K562 (cell line): Measurements from ENCODE around the gene IGFBPL1. TPM values are rescaled to one million over a fixed set of nuclear protein-coding genes. Genes with fewer than 3 reads are reported as not detected.
A peak's percentile ranks its signal among the peaks of the same experiment; 100 is the strongest.

Experiments used
- ARID1B ChIP-seq: fragments of 450-650 bp; IDR thresholded peaks from 2 replicates; pipeline ENCODE4 v1.6.1; 2016; ENCODE audit warnings: antibody characterized with exemption, mild to moderate bottlenecking, inconsistent platforms
- CXXC5 ChIP-seq: fragments of 250-450 bp; sonication (Bioruptor Pico); IDR thresholded peaks from 2 replicates; pipeline ENCODE4 v1.8.0; 2022; ENCODE audit warnings: inconsistent platforms, mild to moderate bottlenecking, moderate library complexity
- FOXK2 ChIP-seq, 2 experiments: fragments of 450-650 bp; IDR thresholded peaks in 1 of 2; conservative IDR thresholded peaks in 1 of 2; 2 replicates each; pipeline ENCODE4 v1.6.1; 2016; ENCODE audit warnings: low read depth in 2 of 2, mild to moderate bottlenecking in 1 of 2
- HDAC1 ChIP-seq, 2 experiments: fragments of 450-650 bp; IDR thresholded peaks; 2 replicates each; pipeline ENCODE4 v1.6.1; 2016 to 2017; ENCODE audit warnings: inconsistent platforms in 1 of 2, mild to moderate bottlenecking in 1 of 2, moderate library complexity in 1 of 2
- HEY1 ChIP-seq: fragments of 250-450 bp; sonication (Bioruptor Pico); IDR thresholded peaks from 2 replicates; pipeline ENCODE4 v1.5.0; 2020; ENCODE audit warnings: mild to moderate bottlenecking, moderate library complexity, borderline replicate concordance
- MAFG ChIP-seq: fragments of 450-650 bp; conservative IDR thresholded peaks from 2 replicates; pipeline ENCODE4 v1.6.1; 2016; ENCODE audit warnings: missing genetic modification characterization, missing compliant biosample characterization
- MYC ChIP-seq, 2 experiments: fragments of 250-450 bp in 1 of 2; sonication (Bioruptor Pico) in 1 of 2; IDR thresholded peaks; 2 replicates each; pipeline versions ENCODE4 v1.5.1 to v1.6.1; 2012 to 2021; ENCODE audit warnings: low read depth in 2 of 2, borderline replicate concordance in 1 of 2, improper control_type of control experiment in 1 of 2, low read length in 1 of 2, mild to moderate bottlenecking in 1 of 2, moderate library complexity in 1 of 2
- NFIX ChIP-seq: fragments of 250-450 bp; sonication (Bioruptor Pico); IDR thresholded peaks from 2 replicates; pipeline ENCODE4 v1.4.0; 2020; ENCODE audit warnings: low read depth, mild to moderate bottlenecking, moderate library complexity
- NR4A1 ChIP-seq, 2 experiments: fragments of 250-450 bp in 1 of 2; fragments of 450-650 bp in 1 of 2; sonication (Bioruptor Pico) in 1 of 2; IDR thresholded peaks; 2 replicates each; pipeline versions ENCODE4 v1.4.0 to v1.6.1; 2016 to 2020; ENCODE audit warnings: mild to moderate bottlenecking in 2 of 2, missing compliant biosample characterization in 1 of 2, missing genetic modification characterization in 1 of 2, moderate library complexity in 1 of 2
- POLR2A ChIP-seq: fragments of 450-650 bp; conservative IDR thresholded peaks from 2 replicates; pipeline ENCODE4 v1.6.1; 2016
- PTRF ChIP-seq: fragments of 450-650 bp; IDR thresholded peaks from 2 replicates; pipeline ENCODE4 v1.6.1; 2016; ENCODE audit warnings: mild to moderate bottlenecking, missing genetic modification characterization, missing compliant biosample characterization
- RBBP5 ChIP-seq: fragments of 200-600 bp; sonication (generic); IDR thresholded peaks from 2 replicates; pipeline ENCODE4 v1.6.1; 2012; ENCODE audit warnings: borderline replicate concordance, mild to moderate bottlenecking, low read length, control low read depth, inconsistent platforms; ENCODE audit not compliant: insufficient read depth, poor library complexity, severe bottlenecking
- RBFOX2 ChIP-seq: fragments of 200-400 bp; formaldehyde crosslinking; IDR thresholded peaks from 2 replicates; pipeline ENCODE4 v1.6.1; 2017; ENCODE audit warnings: low read depth, mild to moderate bottlenecking, low read length, moderate library complexity
- SMAD4 ChIP-seq: fragments of 250-450 bp; sonication (Bioruptor Pico); conservative IDR thresholded peaks from 2 replicates; pipeline ENCODE4 v1.8.0; 2021; ENCODE audit warnings: inconsistent platforms, mild to moderate bottlenecking, moderate library complexity
- SMARCC2 ChIP-seq: fragments of 450-650 bp; IDR thresholded peaks from 2 replicates; pipeline ENCODE4 v1.6.1; 2017; ENCODE audit warnings: antibody characterized with exemption, moderate library complexity, mild to moderate bottlenecking, low read depth
- ZEB2 ChIP-seq: fragments of 450-650 bp; IDR thresholded peaks from 2 replicates; pipeline ENCODE4 v1.6.1; 2016
- ZNF197 ChIP-seq: fragments of 200-800 bp; sonication (Bioruptor generic); IDR thresholded peaks from 2 replicates; pipeline ENCODE4 v1.6.1; 2016; ENCODE audit warnings: low read depth, missing genetic modification characterization, missing compliant biosample characterization
- ZNF282 ChIP-seq: sonication (generic); formaldehyde crosslinking; IDR thresholded peaks from 2 replicates; pipeline ENCODE4 v1.8.1; 2023; ENCODE audit warnings: missing genetic modification reagents
- ZNF644 ChIP-seq: fragments of 200-800 bp; sonication (Bioruptor generic); IDR thresholded peaks from 2 replicates; pipeline ENCODE4 v1.6.1; 2016; ENCODE audit warnings: low read depth, missing genetic modification characterization, missing compliant biosample characterization
- polyA plus RNA-seq, 8 experiments: library from polyadenylated mRNA; depleted of rRNA in 4 of 8; stranded (reverse) in 5 of 8; unstranded in 3 of 8; fragments of >200 nt; fragmentation: Nextera tagmentation in 2 of 8; fragmentation: Illumina TruSeq in 1 of 8; extraction: Ambion mirVana in 2 of 8; extraction: Trizol in 1 of 8; gene quantifications; 2 replicates each; pipeline versions ENCODE4 v1.2.1 to v1.2.3, GENCODE V29; 2011 to 2014; ENCODE audit warnings: inconsistent platforms in 1 of 8, missing spikeins in 1 of 8
- total RNA-seq, 7 experiments: library from RNA; depleted of rRNA in 6 of 7; stranded (reverse); fragments of >200 nt in 6 of 7; fragmentation: Illumina TruSeq in 2 of 7; extraction: Trizol in 2 of 7; gene quantifications; 2 replicates each; pipeline versions ENCODE4 v1.2.1 to v1.2.3, GENCODE V29; 2011 to 2021; ENCODE audit warnings: low replicate concordance in 1 of 7

The IGFBPL1 gene
- total and polyA plus RNA-seq, 9 of the 15 experiments (the other 6 are each of a cell fraction or from before 2014, with no cell fraction given), result not detected

DNA sequence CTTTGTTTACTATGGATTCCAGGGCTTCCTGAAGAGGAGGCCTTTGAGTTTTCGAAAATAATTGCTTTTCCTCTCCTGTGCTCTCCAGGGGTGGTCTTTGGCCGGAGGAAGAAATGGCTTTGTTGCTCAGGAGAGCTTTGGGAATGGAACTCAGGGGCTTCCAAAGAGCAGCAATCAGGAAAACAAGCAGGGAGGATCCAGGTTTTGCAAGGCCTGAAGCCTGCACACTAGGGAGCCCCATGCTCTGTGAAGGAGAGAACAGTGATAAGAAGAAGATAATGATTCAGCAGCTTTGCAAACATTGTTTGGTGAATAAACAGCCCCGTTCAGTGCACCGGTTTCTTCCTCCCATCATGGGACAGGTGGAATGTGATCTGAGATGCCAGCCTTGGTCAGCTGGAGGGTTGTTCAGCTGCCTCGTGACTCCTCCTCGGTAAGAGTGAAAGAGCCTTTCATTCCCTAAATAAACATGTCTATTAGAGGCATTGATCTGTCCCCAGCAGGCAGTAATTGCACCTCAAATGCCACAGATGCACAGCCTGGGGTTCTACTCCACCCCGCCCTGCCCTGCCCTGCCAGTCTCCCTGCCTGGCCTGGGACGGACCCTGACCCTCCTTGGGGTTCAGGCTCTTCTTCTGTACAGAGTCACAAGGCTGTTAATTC lies 43.3 kb downstream of the IGFBPL1 start (continued):
- TF ChIP-seq NR4A1 (CRISPR knock-in tag; IDR thresholded peaks at IDR 0.05) (no peak), NR4A1 (tag; IDR thresholded peaks at IDR 0.05) (0 out of 2 replicates have a peak, but pooled peaks have one; percentile 56), ZNF197 (CRISPR knock-in tag) (peak; percentile 9; the same call in 1 of the 2 replicates), MAFG (peak; percentile 91), RBFOX2 (no peak), PTRF (tag) (0 out of 2 replicates have a peak, but pooled peaks have one; percentile 40), ZNF644 (tag) (0 out of 2 replicates have a peak, but pooled peaks have one; percentile 70), POLR2A (no peak), SMAD4 (CRISPR knock-in tag) (0 out of 2 replicates have a peak, but pooled peaks have one; percentile 22), HEY1 (CRISPR knock-in tag) (0 out of 2 replicates have a peak, but pooled peaks have one; percentile 51), RBBP5 (peak; percentile 70), HDAC1 (IDR thresholded peaks at IDR 0.05) (0 out of 4 replicates have a peak, but pooled peaks of 1 of the 2 experiments have one; percentile 12), FOXK2 (conservative IDR thresholded peaks at IDR 0.05 in 1 of 2, IDR thresholded peaks at IDR 0.05 in 1 of 2; ENCODE audit: low read depth in 2 of 2) (peak; percentile 88 to 94), CXXC5 (CRISPR knock-in tag) (peak; percentile 23; the same call in 1 of the 2 replicates), SMARCC2 (peak; percentile 40; the same call in 1 of the 2 replicates), ARID1B (peak; percentile 68), MYC (IDR thresholded peaks at IDR 0.05; ENCODE audit: low read depth, low read length) (peak; percentile 50; the same call in 1 of the 2 replicates), MYC (CRISPR knock-in tag; IDR thresholded peaks at IDR 0.05; ENCODE audit: borderline replicate concordance, low read depth) (no peak), ZNF282 (no peak), NFIX (CRISPR knock-in tag) (no peak), ZEB2 (peak; percentile 40; the same call in 1 of the 2 replicates)
